NCI-H526 treated with DMSO at 0.1 percent for 48 hours (cell line): ENCODE measurements around the gene NUDT3.

Experiments used
- DNase-seq: peaks from one replicate; lab custom pipeline; 2025; lab: John Stamatoyannopoulos, UW

Gene NUDT3

DNA sequence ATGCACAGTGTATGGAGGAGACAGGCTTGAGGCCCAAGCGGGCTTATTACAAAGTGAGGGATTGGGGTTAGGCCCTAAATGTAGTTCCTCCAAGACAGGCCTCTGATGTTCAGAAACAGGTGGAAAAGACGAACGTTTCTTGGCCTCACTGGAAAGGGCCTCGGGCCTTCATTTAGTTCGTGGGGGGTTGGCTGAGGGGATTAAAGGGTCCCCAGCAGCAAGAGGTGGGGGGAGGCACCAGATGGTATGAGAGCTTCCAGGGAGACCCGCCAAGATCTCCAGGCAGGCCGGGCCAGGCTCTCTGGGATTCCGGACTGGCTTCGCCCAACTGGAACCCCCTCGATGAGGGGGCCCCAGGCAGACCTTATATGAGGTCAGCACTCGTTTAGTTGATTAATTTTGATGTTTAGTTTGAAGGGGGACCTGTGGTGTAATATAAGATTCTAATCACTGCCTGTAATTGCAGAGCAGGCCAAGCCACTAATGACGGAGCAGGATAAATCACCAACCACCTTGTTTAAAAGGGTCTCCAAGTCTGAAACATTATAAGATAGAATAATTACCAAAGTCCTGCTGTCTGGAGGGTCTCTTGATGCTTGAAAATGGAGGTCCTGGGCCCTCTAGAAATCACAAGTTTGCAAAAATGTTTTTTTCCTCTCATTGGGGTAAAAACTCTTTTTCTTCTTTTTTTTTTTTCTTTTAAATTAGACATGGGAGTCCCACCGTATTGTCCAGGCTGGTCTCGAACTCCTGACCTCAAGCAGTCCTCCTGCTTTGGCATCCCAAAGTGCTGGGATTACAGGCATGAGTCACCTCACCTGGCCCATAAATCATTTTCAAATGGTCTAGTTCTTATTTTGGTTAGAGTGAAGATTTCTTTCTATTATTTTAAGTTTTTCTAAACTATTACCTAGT lies 153.6 kb downstream of the NUDT3 start:
- peak; percentile 40 for DNase-seq

DNA sequence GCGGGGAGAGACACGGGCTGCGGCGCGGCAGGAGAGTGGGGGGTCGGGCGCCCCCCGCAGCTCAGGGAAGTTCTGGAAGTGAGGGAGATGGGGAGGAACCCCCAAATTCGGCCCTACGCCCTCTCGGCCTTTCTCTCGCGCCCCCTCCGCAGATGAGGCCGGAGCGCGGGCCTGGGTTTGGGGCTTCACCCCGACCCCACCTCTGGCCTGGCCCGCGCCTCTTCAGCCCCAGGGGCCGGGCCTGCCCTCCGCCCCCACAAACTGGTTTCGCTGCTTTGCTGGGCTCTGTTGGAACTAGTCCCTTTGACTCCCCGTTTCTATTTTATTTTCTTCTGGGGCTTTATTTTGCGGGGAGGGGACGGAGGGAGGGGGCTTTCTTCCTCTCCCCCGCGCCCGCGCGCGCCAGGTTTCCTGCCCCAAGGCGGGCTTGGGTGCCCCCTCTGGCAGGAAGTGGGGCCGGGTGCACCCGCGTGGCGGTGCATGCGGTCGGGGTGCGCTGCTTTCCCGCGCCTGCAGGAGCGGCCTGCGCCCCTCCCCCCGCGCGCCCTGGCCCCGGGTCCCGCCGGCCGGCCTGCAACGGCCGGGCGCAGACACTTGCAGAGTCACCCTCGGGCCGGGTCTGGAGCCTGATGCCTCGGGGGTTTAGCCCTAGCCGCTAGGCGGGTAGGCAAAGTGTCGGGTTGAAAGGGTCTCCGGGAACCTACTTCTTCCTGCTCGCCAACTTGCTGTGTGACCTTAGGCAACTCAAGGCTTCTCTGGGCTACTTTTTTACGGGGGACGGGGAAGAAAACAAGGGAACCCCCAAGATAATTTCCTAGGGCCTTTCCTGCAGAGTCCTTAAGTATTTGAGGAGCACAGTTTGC lies 154.5 kb downstream of the NUDT3 start:
- peak; percentile 40 for DNase-seq

DNA sequence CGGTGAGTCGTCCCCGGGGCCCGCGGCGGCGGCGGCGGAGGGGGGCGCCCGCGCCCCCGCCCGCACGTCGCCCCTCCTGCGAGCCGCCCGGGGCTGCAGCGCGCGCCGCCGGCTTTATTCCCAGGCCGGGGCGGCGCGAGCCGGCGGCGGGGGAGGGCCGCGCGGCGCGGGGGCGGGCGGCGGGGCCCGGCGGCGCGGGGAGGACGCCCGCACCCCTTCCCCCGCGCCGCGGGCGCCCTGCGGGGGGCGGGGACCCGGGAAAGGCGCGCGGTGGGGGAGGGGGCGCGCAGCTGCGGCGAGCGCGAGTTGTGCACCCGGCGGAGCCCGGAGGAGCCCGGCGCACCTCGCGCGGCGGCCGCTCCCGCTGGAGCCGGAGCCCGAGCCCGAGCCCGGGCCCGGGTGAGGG lies 155.2 kb downstream of the NUDT3 start:
- DNase-seq: no peak

DNA sequence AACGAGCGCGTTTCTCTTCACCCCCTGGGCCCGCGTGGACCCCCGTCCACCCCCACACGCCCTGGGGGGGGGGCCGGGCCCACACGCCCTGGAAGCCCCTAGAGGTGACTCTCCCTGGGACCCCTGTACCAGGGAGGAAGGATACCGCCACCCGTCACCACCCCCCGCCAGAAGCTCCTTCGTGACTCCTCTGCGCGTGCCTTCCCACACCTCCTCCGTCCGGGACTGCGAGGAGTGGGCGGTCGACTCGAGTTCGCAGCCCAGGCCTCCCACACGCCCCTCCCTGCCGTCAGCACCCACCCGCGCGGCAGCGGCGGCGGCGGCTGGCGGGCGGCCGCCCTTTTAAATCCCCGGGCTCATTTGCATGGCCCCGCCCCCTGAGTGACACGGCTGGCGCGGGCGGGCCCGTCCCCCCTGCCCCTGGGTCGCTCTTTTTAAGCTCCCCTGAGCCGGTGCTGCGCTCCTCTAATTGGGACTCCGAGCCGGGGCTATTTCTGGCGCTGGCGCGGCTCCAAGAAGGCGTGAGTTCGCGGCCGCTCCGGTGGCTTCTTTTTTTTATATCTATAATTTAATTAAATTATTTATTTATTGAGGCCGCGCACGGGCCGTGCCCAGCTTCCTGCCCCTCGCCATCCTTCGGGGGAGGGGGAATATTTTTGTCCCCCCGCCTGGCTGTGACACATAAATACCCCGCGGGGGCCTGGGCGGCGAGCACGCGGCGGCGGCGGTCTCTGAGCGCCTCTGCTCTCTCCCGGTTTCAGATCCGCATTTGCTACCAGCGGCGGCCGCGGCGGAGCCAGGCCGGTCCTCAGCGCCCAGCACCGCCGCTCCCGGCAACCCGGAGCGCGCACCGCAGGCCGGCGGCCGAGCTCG lies 155.8 kb downstream of the NUDT3 start, which contains the start of gene HMGA1:
Gene HMGA1 (plus strand): TSS at position 431 of the 873 bp plus-strand sequence. CDS start 3,908 bp downstream, outside the sequence.
- DNase-seq: peak; percentile 83

DNA sequence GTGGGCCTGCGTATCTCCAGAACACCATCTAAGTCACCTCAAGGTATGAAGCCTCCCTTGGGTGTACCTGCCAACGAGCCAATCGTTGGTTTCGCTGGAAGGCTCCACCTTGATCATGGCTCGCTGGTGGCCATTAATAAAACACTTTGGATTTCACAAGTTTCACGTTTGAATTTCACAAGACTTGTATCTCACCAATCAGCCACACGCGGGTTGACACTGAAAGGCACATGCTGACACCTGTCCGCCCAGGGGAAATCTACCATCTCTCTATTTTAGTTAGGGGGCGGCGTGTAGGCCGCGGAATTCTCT lies 156.4 kb downstream of the NUDT3 start:
- DNase-seq: no peak

DNA sequence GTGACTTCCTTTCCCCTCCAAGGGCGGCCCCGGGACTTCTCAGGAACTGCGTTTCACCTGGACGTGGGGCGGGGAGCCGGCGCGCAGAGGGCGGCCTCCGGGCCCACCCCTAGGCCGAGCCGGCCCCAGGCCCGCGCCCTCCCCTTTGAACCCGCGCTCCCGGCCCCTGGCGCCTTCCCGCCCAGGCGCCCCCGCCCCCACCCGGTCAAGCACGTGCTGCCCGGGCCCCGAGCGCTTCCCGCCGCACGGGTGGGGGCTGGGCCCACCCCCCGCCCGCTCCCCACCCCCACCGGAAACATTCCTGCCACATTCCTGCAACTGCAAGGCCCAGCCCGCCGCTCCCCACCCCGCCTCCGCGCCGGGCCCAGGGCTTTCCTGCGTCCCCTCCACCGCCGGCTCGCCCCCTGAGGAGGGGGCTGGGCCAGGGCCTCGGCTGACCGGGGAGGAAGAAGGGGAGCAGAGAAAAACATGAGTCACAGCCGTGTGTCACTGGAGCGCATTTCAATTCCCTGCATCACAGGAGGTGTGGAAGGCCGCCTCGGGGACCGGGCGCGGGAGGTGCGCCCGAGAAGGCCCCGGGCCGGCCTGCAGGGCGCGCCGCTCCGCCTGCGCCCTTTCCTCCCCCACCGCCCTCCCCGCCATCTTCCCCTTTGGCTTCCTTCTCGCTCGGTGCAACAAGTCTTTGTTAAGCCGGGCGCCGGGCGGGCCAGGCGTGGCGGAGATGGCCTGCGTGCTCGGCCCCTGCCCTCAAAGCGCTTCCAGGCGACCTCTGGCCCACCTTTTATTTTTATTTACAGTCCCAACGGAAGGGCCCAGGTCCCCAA lies 156.9 kb downstream of the NUDT3 start:
- no peak for DNase-seq

DNA sequence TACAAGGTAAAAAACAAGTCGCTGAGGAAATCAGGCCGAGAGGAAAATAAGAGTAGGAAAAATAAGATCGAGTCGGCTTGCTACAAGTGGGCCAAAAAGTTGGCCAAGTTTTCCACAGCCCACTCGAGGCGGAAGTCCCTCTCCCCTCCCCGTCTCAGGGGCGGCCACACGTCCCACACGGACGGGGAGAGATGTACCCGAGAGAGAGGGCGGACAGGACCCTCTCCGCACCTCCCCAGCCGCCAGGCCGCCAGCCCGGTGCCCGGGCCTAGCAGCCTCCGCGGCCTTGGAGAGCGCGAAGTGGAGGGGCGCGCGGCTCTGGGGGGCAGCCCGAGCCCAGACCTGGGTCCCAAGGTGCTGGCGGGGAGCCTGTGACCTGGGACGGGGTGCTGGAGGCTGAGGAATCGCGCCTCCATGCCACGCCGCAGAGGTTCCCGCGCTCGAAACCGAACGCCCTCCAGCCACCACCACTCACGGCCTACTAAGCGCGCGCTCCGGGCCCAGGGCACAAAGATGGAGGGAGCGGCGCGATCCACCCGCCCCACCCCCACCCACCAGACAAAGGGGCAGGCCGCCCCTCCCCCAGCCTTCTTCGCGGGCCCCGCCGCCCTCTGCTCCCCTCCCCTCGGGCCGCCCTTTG lies 157.7 kb downstream of the NUDT3 start:
- no peak for DNase-seq

DNA sequence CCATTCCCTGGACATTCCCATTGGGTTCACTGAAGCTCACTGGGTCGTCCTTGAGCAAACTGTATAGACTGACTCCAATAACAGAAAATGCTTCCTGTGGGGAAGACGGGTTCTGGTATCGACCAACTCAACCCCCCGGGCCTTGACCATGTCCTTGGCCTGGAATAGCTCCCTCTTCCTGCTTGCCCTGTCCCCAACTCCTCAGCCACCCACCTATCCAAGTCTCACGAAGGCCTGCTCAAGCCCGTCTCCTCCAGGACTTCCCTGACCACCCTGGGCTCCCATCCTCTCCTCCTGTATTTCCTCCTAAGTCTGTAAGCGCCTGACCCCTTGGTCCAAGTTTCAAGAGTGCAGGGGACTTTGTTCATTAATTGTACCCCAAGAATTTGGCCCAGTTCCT lies 158.6 kb downstream of the NUDT3 start:
- DNase-seq: no peak

DNA sequence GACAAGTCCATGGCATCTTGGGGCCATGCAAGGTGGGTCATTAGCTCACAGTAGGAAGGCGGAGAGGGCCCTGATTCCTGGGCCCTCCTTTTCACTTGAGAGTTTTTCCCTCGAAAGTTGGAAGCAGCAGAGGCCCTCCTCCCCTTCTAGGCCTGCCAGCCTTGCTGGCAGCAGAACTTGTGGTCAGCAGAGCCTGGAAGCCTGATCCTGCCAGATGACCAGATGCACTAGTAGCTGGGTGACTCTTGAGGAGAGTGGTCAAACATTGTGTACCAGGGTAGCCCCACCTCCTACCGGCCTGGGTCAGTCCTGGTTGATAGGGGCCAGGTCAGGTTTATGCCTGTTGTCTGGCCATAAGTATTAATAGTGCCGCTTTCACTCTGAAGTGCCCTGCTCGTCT lies 159.6 kb downstream of the NUDT3 start:
- DNase-seq: no peak

DNA sequence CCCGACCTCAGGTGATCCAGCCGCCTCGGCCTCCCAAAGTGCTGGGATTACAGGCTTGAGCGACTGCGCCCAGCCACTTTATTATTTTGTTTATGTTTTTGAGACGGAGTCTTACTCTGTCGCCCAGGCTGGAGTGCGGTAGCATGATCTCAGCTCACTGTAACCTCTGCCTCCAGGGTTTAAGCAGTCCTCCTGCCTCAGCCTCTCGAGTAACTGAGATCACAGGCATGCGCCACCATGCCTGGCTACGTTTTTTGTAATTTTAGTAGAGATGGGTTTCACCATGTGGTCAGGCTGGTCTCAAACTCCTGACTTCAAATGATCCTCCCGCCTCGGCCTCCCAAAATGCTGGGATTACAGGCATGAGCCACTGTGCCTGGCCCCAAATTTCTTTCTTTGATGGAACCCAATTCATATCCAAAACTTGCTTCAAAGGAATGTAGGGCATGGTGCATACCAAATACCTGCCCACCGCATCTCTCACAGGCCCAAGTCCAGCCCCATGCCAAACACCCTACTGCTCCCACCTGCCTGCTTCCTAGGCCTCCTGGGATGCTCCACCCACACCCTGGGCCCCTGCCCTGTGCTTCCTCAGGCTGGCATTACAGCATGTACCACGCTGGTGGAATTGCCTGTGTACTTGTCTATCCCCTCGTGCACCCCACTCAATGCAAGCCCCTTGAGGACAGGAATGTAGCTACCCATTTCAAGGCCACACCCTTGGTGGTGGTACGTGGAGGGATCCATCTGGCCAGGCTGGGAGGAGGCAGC lies 160.7 kb downstream of the NUDT3 start:
- no peak for DNase-seq

DNA sequence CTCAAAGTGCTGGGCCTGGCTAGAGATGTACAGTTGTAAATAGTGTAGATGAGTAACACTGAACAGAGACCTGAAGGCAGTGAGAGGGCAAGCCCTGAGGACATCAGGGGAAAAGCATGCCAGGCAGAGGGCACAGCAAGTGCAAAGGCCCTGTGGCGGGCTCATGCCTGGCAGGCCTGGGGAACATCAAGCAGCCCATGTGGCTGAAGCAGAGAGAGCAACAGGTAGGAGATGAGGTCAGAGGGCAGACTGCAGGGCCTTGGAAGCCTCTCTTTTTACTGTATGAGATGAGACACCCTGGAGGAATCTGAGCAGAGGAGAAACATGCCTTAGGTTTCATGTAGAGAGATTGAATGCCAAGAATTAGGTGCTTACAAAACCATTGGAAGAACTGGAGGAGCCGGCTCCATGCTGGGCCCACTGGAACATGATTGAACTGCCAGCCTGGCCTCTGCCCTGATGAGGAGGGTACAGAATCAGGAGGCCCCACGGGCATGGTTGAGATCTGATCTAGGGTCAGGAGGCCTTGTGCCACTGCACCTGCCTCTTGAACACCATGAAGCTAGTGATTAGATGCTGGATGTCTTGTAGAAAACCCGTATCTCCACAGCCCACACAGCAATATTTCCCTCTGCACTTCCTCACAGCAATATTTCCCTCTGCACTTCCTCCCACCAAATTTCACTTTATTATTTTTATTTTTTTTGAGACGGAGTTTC lies 161.7 kb downstream of the NUDT3 start:
- no peak for DNase-seq

DNA sequence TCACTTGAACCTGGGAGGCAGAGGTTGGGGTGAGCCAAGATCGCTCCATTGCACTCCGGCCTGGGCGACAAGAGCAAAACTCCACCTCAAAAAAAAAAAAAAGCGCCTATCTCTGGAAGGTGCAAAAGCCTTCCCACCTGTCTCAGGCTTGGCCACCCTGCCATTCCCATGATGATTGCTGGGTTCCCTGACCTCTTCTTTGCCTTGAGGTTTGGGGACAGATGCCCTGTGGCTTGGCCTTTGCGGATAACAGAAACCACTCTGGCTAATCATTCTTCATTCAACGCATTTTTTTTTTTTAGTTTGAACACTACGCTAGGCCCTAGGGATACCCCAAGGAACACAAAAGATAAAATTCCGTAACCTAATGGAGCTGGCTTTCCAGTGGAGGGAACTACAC lies 162.6 kb downstream of the NUDT3 start:
- no peak for DNase-seq
